ENCODE results near the gene LMLN. TPM values are rescaled to one million over a fixed set of nuclear protein-coding genes. Genes with fewer than 3 reads are reported as not detected.

The LMLN gene
- total and polyA plus RNA-seq, 2 donors from 2014 or later, result 1.6 to 10.5 TPM

DNA sequence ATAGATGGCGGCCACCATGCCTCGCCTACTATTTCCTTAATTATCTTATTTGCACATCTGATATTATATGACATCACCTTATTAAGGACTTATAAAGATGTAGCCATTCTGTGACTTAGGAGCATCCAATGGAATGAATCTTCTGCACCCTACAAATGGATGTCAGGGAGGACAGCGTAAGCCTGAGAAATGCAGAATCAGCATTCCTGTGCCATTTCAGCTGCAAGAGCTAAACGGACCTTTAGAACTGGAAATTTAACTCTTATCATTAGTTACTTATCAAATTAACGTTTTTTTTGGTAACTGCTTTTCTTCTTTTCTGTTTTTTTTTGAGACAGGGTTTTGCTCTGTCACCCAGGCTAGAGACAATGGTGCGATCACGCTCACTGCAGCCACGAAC, 65.6 kb downstream of the LMLN start:
- no peak for DNase-seq
- Histone ChIP-seq H3K9me3 (ENCODE audit: control insufficient read depth in 2 of 3, insufficient read depth in 1 of 3, low read length in 3 of 3) (no peaks in the 10 kb centered on the region), H3K9ac (ENCODE audit: low read length in 3 of 3) (no peak overlapping the region), H3K4me3 (ENCODE audit: low read length in 3 of 3) (no peak overlapping the region), H3K4me1 (ENCODE audit: control insufficient read depth in 2 of 3, insufficient read depth in 2 of 3, low read depth in 1 of 3, low read length in 3 of 3) (no peaks in the 10 kb centered on the region), H3K27me3 (ENCODE audit: control insufficient read depth, insufficient read depth, low read length) (no peaks in the 10 kb centered on the region), H3K27ac (ENCODE audit: low read depth in 2 of 2, low read length in 2 of 2) (no peak overlapping the region), H3K36me3 (ENCODE audit: control insufficient read depth in 2 of 3, insufficient read depth in 3 of 3, low read length in 3 of 3) (peaks cover 0 to 14% (median 2%) of the 10 kb centered on the region in 3 donors)
- FAIRE-seq, result no peak
- TF ChIP-seq, protein P1, sequence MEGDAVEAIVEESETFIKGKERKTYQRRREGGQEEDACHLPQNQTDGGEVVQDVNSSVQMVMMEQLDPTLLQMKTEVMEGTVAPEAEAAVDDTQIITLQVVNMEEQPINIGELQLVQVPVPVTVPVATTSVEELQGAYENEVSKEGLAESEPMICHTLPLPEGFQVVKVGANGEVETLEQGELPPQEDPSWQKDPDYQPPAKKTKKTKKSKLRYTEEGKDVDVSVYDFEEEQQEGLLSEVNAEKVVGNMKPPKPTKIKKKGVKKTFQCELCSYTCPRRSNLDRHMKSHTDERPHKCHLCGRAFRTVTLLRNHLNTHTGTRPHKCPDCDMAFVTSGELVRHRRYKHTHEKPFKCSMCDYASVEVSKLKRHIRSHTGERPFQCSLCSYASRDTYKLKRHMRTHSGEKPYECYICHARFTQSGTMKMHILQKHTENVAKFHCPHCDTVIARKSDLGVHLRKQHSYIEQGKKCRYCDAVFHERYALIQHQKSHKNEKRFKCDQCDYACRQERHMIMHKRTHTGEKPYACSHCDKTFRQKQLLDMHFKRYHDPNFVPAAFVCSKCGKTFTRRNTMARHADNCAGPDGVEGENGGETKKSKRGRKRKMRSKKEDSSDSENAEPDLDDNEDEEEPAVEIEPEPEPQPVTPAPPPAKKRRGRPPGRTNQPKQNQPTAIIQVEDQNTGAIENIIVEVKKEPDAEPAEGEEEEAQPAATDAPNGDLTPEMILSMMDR (IDR thresholded peaks at IDR 0.05; ENCODE audit: borderline replicate concordance, extremely low read depth, insufficient read depth), result no peak
- intact Hi-C loops (cut with DNase I), result no loop called here

DNA sequence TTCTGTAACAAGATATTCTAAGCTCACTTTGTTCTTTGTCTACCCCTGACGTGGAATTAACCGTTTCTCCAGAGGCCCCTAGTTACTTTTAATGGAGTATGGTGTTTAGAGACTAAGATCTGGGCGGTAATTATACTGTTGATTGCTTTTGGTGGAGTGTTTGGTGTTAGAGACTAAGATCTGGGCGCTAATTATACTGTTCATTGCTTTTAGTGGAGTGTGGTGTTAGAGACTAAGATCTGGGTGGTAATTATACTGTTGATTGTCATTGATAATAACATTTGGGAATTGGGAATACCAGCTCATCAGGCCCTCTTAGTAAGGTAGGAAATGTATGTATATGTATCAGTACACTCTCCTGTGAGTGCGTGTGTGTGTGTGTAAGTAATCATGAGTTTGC, 66.6 kb downstream of the LMLN start:
- no peaks in the 10 kb centered on the region for H3K4me1 ChIP-seq (ENCODE audit: control insufficient read depth in 2 of 3, insufficient read depth in 2 of 3, low read depth in 1 of 3, low read length in 3 of 3)
- peaks cover 0 to 13% (median 2%) of the 10 kb centered on the region in 3 donors for H3K36me3 ChIP-seq (ENCODE audit: control insufficient read depth in 2 of 3, insufficient read depth in 3 of 3, low read length in 3 of 3)
- DNase-seq (no peak), FAIRE-seq (no peak)
- no peaks in the 10 kb centered on the region for H3K27me3 ChIP-seq (ENCODE audit: control insufficient read depth, insufficient read depth, low read length)
- H3K9me3 ChIP-seq (ENCODE audit: control insufficient read depth in 2 of 3, insufficient read depth in 1 of 3, low read length in 3 of 3), result no peaks in the 10 kb centered on the region
- intact Hi-C loops (cut with DNase I), result no loop called here
- no peak overlapping the region for H3K9ac ChIP-seq (ENCODE audit: low read length in 3 of 3)
- H3K4me3 ChIP-seq (ENCODE audit: low read length in 3 of 3), result no peak overlapping the region
- TF ChIP-seq, protein P1 (IDR thresholded peaks at IDR 0.05; ENCODE audit: borderline replicate concordance, extremely low read depth, insufficient read depth), result no peak
- H3K27ac ChIP-seq (ENCODE audit: low read depth in 2 of 2, low read length in 2 of 2), result no peak overlapping the region

DNA sequence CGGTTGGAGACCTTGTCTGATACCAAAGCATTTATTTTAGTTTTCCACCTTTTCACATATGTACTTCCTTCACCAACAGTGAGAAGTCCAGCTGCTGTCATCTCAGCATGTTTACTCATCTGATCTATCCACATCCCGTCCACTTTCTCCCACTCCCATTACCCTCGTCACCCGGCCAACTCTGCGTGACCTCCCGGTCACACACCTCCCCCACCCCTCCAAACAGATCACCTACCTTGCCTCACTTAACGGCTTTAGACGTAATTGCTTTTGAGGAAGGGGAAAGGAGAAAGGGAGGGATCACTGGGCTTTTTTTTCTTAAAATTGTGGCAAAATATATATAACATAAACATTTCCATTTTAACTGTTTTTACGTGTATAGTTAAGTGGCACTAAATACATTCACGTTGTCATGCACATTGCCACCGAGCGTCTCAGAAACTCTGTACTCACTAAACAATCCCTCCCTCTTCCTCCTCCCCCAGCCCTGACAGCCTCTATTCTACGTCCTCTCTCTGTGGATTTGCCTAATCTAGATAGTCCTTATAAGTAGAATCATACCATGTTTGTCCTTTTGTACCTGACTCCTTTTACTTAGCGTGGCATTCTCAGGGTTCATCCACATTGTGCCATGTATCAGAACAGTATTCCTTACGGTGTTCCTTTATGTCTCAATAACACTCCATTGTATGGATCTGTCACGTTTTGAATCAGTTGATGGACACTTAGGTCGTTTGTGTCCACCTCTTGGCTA, 67.2 kb downstream of the LMLN start:
- DNase-seq (peak in 2 of 5 donors; percentile 5 to 7), FAIRE-seq (no peak)
- intact Hi-C loops (cut with DNase I), result no loop called here

More for the DNA sequence above, 67.2 kb downstream of the LMLN start:
- no peak overlapping the region for H3K9ac ChIP-seq (ENCODE audit: low read length in 3 of 3)
- TF ChIP-seq, protein P1 (IDR thresholded peaks at IDR 0.05; ENCODE audit: borderline replicate concordance, extremely low read depth, insufficient read depth), result no peak
- H3K27ac ChIP-seq (ENCODE audit: low read depth in 2 of 2, low read length in 2 of 2), result no peak overlapping the region
- peaks cover 0 to 7% (median 0%) of the 10 kb centered on the region in 3 donors for H3K36me3 ChIP-seq (ENCODE audit: control insufficient read depth in 2 of 3, insufficient read depth in 3 of 3, low read length in 3 of 3)
- H3K4me3 ChIP-seq (ENCODE audit: low read length in 3 of 3), result no peak overlapping the region
- H3K9me3 ChIP-seq (ENCODE audit: control insufficient read depth in 2 of 3, insufficient read depth in 1 of 3, low read length in 3 of 3), result no peaks in the 10 kb centered on the region
- no peaks in the 10 kb centered on the region for H3K4me1 ChIP-seq (ENCODE audit: control insufficient read depth in 2 of 3, insufficient read depth in 2 of 3, low read depth in 1 of 3, low read length in 3 of 3)
- H3K27me3 ChIP-seq (ENCODE audit: control insufficient read depth, insufficient read depth, low read length), result no peaks in the 10 kb centered on the region
